T-helper 1 cell treated with Interleukin-12 subunit alpha and Interleukin-12 subunit beta and Interleukin-4 antibody, amounts not matched to agents 30 ng/mL and 1 ng/mL, for 36 hours (primary cell): Measurements from ENCODE around the gene RDX. TPM values are rescaled to one million over a fixed set of nuclear protein-coding genes. Genes with fewer than 3 reads are reported as not detected.
"Not testable (repeated sequence)": the region's sequence is repeated elsewhere in the genome, so short reads cannot be mapped to it uniquely, and the experiment has no call there.

Experiments used
- intact Hi-C: fragments of 100-400 bp; cut with micrococcal nuclease; formaldehyde crosslinking; loops from one replicate; pipeline ENCODE4 v1.15.1; 2024
- total RNA-seq: library from RNA; stranded (reverse); gene quantifications from 2 replicates; pipeline ENCODE4 v1.2.3, GENCODE V29; 2022

Gene RDX
- total RNA-seq, 1 donor from 2014 or later = 78.3 TPM

- intact Hi-C loops = loop anchor here (10.0 kb wide), 1 partner anchor 1236 kb away; no protein-coding TSS in a partner anchor
These were observed 87.6 kb downstream of the RDX start for GRCh38 chr11:110208678-110209312.

DNA sequence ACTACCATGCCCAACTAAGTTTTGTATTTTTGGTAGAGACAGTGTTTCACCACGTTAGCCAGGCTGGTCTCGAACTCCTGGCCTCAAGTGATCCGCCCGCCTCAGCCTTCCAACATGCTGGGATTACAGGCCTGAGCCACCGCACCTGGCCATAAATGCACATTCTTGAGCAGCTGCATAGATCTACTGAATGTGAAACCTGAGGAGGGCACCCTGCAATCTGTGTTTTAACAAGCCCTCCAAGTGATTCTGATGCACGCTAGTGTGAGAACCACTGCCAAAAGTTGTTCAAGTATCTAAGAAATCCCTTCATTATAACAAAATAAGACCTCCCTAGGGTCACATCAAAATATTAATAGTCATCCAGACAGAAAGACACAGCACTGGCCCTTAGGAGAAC is 89.3 kb downstream of the RDX start:
- intact Hi-C loops = loop anchor here (1.0 to 10.0 kb wide), 2 partner anchors 13 to 1238 kb away; no protein-coding TSS in a partner anchor

- intact Hi-C loops = loop anchor here (1.0 to 10.0 kb wide), 9 partner anchors 48 to 1244 kb away; no protein-coding TSS in a partner anchor
These were observed 95.6 kb downstream of the RDX start for GRCh38 chr11:110200836-110201235.

DNA sequence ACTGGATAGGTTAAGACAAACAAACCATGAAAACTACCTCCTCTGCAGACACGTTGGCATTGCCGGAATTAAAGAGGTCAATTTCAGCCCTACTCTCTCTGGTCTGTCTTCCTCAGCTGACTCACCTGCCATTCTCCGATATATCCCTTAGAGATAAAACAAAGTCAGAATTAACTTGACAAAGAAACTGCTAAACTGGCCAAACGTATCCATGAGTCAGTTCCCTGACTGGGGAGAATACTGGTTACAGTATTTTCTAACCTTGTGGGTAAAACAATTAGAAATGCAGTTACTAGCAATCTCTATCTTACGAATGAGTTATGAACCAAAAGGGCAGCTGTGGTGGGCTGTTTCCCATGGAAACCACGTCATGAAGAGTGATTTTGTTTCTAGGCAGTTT is 96.2 kb downstream of the RDX start:
- intact Hi-C loops = loop anchor here (2.0 to 10.0 kb wide), 3 partner anchors 49 to 1245 kb away; no protein-coding TSS in a partner anchor

DNA sequence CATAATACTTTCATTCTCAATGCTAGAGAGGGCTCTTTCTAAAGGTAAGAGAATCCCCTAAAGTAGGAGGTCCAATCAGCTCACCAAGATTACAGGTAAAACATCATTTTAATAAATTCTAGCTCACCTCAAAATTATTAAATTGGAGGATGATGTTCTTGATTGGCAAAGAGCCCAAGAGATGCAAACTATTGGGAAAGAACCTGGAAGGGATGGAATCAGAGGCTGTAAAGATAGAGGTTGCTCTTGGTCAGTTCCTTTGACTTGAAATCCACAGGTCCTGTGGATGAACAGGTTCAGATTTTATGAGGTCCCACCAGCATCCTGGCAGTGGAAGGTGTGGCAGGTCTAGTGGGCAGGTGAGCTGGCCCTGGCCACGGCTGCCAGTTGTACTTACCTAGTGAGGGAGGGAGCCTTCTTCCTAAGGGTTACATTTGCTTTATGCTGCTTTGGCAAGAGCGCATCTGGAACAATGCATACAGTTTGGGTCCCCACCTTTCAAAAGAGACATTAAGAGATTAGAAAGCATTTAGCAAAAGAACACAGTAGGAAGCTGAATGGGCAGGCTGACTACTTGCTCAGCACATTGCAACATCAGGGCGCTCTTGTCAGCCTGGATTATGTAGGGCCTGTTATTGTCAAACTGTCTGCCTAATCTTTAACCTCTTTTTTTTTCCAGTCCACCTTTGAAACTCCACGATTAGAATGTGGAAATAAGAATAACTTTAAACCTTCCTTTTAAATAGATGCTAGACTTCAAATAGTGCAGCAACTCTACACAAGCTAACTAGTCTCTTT is 97.0 kb downstream of the RDX start:
- intact Hi-C loops = no loop called here

DNA sequence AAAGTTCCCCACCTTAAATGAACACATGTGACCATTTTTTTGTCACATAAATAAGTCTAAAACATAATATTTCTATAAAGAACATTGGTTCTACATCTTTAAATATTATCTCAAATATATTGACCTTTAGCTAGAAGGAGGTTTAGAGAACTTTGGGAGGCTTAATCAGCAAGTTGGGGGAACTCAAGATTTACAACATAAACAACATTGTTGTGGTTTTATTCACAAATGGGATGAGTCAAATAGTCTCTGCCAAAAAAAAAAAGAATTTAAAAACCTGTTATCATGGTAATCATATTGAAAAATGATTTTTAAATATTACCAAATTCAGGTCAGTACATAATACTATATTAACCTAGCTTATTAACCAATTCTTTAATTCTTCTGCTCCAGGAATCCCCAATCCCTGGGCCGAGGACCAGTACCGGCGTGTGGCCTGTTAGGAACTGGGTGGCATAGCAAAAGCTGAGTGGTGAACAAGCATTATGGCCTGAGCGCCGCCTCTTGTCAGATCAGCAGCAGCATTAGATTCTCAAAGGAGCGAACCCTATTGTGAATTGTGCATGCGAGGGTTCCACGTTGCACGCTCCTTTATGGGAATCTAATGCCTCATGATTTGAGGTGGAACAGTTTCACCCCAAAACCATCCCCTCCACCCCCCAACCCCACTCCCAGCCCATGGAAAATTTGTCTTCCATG is 98.2 kb downstream of the RDX start:
- intact Hi-C loops = no loop called here

DNA sequence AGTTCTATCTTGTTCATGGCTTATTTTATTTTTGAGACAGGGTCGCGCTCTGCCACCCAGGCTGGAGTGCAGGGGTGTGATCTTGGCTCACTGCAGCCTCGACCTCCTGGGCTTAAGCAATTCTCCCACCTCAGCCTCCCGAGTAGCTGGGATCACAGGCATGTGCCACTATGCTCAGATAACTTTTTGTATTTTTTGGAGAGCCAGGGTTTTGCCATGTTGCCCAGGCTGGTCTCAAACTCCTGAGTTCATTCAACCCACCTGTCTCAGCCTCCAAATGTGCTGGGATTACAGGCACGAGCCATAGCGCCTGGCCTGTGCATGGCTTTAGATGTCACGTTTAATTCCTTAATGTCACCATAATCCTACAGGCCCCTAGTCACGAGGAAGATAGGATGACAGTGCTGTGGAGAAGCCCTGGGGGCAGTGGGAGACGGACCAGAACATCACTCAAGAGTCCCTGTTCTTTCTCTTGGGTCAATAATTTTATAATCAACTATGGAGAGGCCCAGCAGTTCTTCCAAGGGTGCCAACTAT is 99.5 kb downstream of the RDX start:
- intact Hi-C loops = no loop called here

DNA sequence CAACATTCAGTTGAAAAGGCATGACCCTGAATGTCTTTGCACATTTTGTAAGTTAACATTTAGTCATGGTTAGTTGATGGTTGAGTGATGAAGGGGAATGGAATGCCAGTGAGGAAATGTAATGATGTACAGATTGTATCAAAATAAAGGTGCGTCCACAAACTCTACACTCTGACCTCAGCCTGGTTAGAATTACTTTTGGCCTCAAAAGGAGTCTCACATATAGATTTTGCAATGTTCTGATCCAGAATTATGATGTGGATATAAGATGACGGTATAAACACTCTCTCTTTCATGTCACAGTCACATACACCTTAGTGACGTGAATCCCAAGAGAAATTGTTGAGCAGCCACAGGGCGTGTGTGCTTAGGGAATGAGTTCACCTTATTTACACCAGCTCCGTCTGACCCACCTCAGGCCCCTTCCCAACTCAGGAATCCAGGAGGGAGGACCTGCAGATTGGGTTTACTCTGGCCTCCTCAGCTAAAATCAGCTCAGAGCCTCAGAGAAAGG is 100.1 kb downstream of the RDX start:
- intact Hi-C loops = no loop called here

GRCh38 chr11:110194211-110194766 is 102.1 kb downstream of the RDX start:
- intact Hi-C loops = not testable (repeated sequence)

GRCh38 chr11:110192604-110193282 is 103.7 kb downstream of the RDX start:
- intact Hi-C loops = loop anchor here (1.0 kb wide), 1 partner anchor 246 kb away; no protein-coding TSS in a partner anchor

DNA sequence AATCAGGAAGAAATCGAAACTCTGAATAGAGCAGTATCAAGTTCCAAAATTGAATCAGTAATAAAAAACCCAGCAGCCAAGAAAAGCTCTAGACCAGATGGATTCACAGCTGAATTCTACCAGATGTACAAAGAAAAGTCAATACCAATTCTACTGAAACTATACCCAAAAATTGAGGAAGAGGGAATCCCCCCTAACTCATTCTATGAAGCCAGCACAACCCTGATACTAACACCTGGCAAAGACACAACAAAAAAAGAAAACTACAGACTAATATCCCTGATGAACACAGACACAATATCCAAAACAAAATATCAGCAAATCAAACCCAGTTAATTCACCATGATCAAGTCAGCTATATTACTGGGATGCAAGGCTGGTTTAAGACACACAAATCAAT is 105.5 kb downstream of the RDX start:
- intact Hi-C loops = no loop called here

- intact Hi-C loops = no loop called here
These were observed 108.7 kb downstream of the RDX start for GRCh38 chr11:110187731-110188130.

DNA sequence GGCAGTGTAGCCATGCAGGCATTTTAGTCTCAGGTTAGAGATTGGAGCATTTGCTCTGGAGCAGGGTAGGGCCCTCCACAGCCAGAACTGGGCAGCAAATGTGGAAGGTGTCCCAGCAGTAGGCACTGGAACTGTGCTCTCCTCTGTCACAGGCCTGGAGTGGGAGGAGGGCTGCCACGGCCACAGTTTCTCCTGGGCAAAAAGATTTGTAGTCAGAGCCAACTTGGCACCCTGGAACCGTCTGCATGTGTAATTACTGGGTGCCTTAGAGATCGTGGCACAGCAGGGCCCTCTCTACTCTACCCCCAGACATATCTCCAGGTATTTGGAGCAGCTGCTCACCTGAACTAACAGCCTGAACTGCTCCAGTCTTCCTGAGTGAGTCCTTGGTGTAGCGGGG is 109.5 kb downstream of the RDX start:
- intact Hi-C loops = no loop called here

DNA sequence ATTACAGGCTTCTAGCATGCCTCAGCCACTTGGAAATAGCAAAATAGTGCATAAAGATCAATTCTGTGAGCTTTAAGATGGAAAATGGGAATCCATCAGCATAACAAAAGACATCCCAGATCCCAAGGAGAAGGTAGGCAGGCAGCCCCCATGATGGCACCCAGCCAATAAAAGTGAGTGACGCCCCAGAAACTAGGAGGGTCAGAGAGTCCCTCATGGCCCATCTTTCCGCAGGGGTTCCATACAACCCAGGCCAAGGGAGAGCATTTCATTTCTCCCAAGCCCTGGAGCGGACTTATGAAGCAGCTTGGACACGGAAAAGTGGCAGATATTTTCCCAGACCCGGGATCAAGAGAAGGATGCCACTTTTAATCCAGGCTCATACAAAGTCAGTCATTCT is 110.0 kb downstream of the RDX start:
- intact Hi-C loops = no loop called here

GRCh38 chr11:110185599-110185998 is 110.8 kb downstream of the RDX start:
- intact Hi-C loops = no loop called here

DNA sequence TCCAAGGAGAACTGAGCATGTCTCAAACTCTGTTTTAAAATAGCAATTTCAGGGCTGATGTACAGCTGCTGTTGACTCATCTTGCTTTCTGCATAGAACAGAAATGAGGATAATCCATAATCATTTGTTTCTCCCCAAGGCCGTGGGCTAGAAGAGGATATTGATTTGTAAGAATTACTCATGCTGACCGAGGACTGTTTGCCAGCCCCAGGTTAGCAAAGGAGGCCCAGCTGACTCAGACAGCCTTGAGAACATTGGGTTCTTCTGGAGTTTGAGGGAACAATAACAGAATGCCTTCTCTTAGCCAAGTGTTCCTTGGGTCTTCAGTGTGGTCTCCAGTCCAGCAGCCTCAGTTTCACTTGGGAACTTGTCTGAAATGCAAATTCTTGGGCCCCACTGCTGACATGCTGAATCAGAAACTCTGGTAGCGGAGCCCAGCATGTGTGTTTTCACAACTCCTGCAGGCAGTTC is 111.3 kb downstream of the RDX start:
- intact Hi-C loops = no loop called here

GRCh38 chr11:110184456-110184855 is 112.0 kb downstream of the RDX start:
- intact Hi-C loops = no loop called here

- intact Hi-C loops = no loop called here
These were observed 113.5 kb downstream of the RDX start for GRCh38 chr11:110182886-110183285.

- intact Hi-C loops = no loop called here
These were observed 117.3 kb downstream of the RDX start for GRCh38 chr11:110179064-110179463.

DNA sequence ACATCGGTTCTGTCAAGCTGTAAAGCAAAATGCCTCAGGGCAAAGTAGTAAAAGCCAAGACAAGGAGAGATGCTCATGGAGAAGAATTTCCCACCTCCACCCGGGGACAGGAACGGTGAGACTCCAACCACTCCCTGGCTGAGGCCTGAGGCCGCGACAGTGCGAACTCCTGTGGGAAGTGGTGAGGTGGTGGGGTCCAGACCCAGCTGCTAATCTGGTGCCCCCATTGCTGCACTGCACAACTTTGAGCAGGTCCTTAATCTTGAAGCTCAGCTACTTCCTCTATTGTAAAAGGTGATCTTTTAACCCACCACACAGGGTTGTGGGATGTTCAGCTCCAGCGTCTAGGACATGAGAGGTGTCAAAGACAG is 119.3 kb downstream of the RDX start:
- intact Hi-C loops = no loop called here
